ENCODE measurements around the gene MAP4K1.

The MAP4K1 gene

DNA sequence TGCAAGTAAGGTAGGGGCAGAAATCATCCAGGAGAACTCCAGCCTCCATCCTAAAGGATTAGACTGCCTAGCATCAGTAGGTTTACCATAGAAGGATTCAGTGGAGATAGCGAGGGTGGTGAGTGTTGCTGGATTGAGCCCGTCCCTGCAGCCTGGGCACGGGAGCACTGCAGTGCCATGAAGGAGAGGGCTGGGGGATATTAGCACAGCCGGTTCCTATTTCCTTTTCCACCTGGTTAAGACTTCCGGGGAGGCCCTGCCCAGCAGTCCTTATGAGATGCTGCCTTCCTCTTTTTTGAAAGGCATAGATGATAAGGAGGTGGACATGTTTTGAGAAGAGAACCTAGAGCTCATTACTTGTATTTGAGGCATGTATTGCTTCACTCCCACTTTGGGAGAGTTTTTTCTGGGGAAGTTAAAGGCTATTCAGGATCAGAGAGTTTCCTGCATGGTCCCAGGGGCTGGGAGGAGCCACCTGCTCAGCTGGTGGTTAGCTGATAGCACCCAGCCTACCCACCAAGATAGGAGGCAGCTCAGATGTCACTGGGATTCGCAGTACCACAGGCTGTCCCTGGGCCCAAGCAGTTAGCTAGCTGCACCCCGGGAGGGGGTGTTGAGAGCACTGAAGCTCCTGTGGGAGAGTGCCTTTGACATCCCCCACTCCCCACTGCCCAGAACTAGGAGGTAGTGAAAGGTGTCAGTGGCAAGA is 46.9 kb upstream of the MAP4K1 start:
- Histone ChIP-seq H3K27ac (ENCODE audit: extremely low read depth, low read depth, low read length) (peak overlapping the region; percentile 68), H3K4me1 (ENCODE audit: control insufficient read depth, insufficient read depth, low read length) (peaks cover 70% of the 10 kb centered on the region)
- TF ChIP-seq ZNF501 (tag by site-specific recombination; IDR thresholded peaks at IDR 0.05) (0 out of 2 replicates have a peak, but pooled peaks have one; percentile 4), ZFHX2 (tag by site-specific recombination; conservative IDR thresholded peaks at IDR 0.05) (no peak; the same call in 1 of the 2 replicates), ZNF677 (tag by site-specific recombination; IDR thresholded peaks at IDR 0.05) (no peak), ZNF341 (tag by site-specific recombination; IDR thresholded peaks at IDR 0.05; ENCODE audit: low read depth) (peak; percentile 83), GFI1B (tag by site-specific recombination; IDR thresholded peaks at IDR 0.05) (no peak), ZNF830 (tag by site-specific recombination; IDR thresholded peaks at IDR 0.05; ENCODE audit: low read depth) (no peak), ZNF48 (tag by site-specific recombination; IDR thresholded peaks at IDR 0.05) (no peak), ZNF654 (tag by site-specific recombination; IDR thresholded peaks at IDR 0.05; ENCODE audit: low read depth) (no peak), ZNF544 (tag by site-specific recombination; IDR thresholded peaks at IDR 0.05) (no peak), ZNF138 (tag by site-specific recombination; IDR thresholded peaks at IDR 0.05; ENCODE audit: borderline replicate concordance) (no peak), MYNN (tag by site-specific recombination; IDR thresholded peaks at IDR 0.05; ENCODE audit: borderline replicate concordance) (no peak), ZNF311 (tag by site-specific recombination; IDR thresholded peaks at IDR 0.05; ENCODE audit: borderline replicate concordance) (no peak), ZNF785 (tag by site-specific recombination; IDR thresholded peaks at IDR 0.05) (no peak), SCRT2 (tag by site-specific recombination; IDR thresholded peaks at IDR 0.05) (no peak), ZNF571 (tag by site-specific recombination; IDR thresholded peaks at IDR 0.05) (no peak), ZNF133 (tag by site-specific recombination; IDR thresholded peaks at IDR 0.05) (no peak), ZNF132 (tag by site-specific recombination; IDR thresholded peaks at IDR 0.05; ENCODE audit: borderline replicate concordance) (no peak), GLIS1 (tag by site-specific recombination; IDR thresholded peaks at IDR 0.05) (peak; percentile 100), SETDB1 (IDR thresholded peaks at IDR 0.05; ENCODE audit: insufficient read length, low read length) (no peak)
- TF ChIP-seq, protein P1, sequence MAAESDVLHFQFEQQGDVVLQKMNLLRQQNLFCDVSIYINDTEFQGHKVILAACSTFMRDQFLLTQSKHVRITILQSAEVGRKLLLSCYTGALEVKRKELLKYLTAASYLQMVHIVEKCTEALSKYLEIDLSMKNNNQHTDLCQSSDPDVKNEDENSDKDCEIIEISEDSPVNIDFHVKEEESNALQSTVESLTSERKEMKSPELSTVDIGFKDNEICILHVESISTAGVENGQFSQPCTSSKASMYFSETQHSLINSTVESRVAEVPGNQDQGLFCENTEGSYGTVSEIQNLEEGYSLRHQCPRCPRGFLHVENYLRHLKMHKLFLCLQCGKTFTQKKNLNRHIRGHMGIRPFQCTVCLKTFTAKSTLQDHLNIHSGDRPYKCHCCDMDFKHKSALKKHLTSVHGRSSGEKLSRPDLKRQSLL (tag by site-specific recombination; IDR thresholded peaks at IDR 0.05), result no peak
- TF ChIP-seq, protein P2, sequence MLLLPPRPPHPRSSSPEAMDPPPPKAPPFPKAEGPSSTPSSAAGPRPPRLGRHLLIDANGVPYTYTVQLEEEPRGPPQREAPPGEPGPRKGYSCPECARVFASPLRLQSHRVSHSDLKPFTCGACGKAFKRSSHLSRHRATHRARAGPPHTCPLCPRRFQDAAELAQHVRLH (tag by site-specific recombination; IDR thresholded peaks at IDR 0.05), result no peak
- TF ChIP-seq, protein P3, sequence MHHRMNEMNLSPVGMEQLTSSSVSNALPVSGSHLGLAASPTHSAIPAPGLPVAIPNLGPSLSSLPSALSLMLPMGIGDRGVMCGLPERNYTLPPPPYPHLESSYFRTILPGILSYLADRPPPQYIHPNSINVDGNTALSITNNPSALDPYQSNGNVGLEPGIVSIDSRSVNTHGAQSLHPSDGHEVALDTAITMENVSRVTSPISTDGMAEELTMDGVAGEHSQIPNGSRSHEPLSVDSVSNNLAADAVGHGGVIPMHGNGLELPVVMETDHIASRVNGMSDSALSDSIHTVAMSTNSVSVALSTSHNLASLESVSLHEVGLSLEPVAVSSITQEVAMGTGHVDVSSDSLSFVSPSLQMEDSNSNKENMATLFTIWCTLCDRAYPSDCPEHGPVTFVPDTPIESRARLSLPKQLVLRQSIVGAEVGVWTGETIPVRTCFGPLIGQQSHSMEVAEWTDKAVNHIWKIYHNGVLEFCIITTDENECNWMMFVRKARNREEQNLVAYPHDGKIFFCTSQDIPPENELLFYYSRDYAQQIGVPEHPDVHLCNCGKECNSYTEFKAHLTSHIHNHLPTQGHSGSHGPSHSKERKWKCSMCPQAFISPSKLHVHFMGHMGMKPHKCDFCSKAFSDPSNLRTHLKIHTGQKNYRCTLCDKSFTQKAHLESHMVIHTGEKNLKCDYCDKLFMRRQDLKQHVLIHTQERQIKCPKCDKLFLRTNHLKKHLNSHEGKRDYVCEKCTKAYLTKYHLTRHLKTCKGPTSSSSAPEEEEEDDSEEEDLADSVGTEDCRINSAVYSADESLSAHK (tag by site-specific recombination; IDR thresholded peaks at IDR 0.05), result no peak
- TF ChIP-seq, protein P4, sequence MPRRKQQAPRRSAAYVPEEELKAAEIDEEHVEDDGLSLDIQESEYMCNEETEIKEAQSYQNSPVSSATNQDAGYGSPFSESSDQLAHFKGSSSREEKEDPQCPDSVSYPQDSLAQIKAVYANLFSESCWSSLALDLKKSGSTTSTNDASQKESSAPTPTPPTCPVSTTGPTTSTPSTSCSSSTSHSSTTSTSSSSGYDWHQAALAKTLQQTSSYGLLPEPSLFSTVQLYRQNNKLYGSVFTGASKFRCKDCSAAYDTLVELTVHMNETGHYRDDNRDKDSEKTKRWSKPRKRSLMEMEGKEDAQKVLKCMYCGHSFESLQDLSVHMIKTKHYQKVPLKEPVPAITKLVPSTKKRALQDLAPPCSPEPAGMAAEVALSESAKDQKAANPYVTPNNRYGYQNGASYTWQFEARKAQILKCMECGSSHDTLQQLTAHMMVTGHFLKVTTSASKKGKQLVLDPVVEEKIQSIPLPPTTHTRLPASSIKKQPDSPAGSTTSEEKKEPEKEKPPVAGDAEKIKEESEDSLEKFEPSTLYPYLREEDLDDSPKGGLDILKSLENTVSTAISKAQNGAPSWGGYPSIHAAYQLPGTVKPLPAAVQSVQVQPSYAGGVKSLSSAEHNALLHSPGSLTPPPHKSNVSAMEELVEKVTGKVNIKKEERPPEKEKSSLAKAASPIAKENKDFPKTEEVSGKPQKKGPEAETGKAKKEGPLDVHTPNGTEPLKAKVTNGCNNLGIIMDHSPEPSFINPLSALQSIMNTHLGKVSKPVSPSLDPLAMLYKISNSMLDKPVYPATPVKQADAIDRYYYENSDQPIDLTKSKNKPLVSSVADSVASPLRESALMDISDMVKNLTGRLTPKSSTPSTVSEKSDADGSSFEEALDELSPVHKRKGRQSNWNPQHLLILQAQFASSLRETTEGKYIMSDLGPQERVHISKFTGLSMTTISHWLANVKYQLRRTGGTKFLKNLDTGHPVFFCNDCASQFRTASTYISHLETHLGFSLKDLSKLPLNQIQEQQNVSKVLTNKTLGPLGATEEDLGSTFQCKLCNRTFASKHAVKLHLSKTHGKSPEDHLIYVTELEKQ (tag by site-specific recombination; IDR thresholded peaks at IDR 0.05; ENCODE audit: borderline replicate concordance), result no peak
- TF ChIP-seq, protein P5, sequence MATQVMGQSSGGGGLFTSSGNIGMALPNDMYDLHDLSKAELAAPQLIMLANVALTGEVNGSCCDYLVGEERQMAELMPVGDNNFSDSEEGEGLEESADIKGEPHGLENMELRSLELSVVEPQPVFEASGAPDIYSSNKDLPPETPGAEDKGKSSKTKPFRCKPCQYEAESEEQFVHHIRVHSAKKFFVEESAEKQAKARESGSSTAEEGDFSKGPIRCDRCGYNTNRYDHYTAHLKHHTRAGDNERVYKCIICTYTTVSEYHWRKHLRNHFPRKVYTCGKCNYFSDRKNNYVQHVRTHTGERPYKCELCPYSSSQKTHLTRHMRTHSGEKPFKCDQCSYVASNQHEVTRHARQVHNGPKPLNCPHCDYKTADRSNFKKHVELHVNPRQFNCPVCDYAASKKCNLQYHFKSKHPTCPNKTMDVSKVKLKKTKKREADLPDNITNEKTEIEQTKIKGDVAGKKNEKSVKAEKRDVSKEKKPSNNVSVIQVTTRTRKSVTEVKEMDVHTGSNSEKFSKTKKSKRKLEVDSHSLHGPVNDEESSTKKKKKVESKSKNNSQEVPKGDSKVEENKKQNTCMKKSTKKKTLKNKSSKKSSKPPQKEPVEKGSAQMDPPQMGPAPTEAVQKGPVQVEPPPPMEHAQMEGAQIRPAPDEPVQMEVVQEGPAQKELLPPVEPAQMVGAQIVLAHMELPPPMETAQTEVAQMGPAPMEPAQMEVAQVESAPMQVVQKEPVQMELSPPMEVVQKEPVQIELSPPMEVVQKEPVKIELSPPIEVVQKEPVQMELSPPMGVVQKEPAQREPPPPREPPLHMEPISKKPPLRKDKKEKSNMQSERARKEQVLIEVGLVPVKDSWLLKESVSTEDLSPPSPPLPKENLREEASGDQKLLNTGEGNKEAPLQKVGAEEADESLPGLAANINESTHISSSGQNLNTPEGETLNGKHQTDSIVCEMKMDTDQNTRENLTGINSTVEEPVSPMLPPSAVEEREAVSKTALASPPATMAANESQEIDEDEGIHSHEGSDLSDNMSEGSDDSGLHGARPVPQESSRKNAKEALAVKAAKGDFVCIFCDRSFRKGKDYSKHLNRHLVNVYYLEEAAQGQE (tag by site-specific recombination; IDR thresholded peaks at IDR 0.05), result no peak

More for the DNA sequence above, 46.9 kb upstream of the MAP4K1 start:
- H3K9me3 ChIP-seq (ENCODE audit: control insufficient read depth, insufficient read depth, low read depth, low read length), result no peaks in the 10 kb centered on the region
- H3K36me3 ChIP-seq (ENCODE audit: control insufficient read depth in 2 of 2, insufficient read depth in 1 of 2, low read length in 2 of 2), result peaks cover 0 to 22% of the 10 kb centered on the region in 2 experiments; a peak in 1 of 3 replicates
- no peak overlapping the region for H3K4me3 ChIP-seq (ENCODE audit: low read depth, low read length)
- CTCF ChIA-PET, result interaction anchor here (0.7 to 3.0 kb wide), 4 partner anchors 28 to 186 kb away, joined by 3 to 13 read pairs (median 5); no protein-coding TSS in a partner anchor
- POLR2A ChIA-PET, result interaction anchor here (0.5 to 10.8 kb wide), 6 partner anchors 10 to 454 kb away, joined by 3 to 122 read pairs (median 4); partner anchors contain the start of genes ACTN4 and EIF3K
